H9 (cell line): ENCODE results near the gene MALAT1. TPM values are rescaled to one million over a fixed set of nuclear protein-coding genes. Genes with fewer than 3 reads are reported as not detected.
"Not testable (repeated sequence)": the region's sequence is repeated elsewhere in the genome, so short reads cannot be mapped to it uniquely, and the experiment has no call there.

Source experiments
- DNase-seq: peaks from one replicate; pipeline ENCODE4 v3.0.0-alpha.2; 2017
- H2AFZ ChIP-seq: one replicate; pipeline ENCODE4 v1.6.1; 2013; ENCODE audit warnings: mild to moderate bottlenecking, low read length, control low read depth, moderate library complexity
- H2AK5ac ChIP-seq: 2 replicates; pipeline ENCODE4 v1.6.1; 2013; ENCODE audit warnings: low read length, control low read depth, mixed read lengths; ENCODE audit not compliant: insufficient read length
- H2BK120ac ChIP-seq: one replicate; pipeline ENCODE4 v1.6.1; 2013; ENCODE audit warnings: low read depth, mild to moderate bottlenecking, low read length, control low read depth, inconsistent platforms; ENCODE audit not compliant: poor library complexity, severe bottlenecking
- H2BK12ac ChIP-seq: 2 replicates; pipeline ENCODE4 v1.6.1; 2013; ENCODE audit warnings: low read length, control low read depth, mixed read lengths, low read depth; ENCODE audit not compliant: insufficient read length
- H2BK15ac ChIP-seq: 2 replicates; pipeline ENCODE4 v1.6.1; 2013; ENCODE audit warnings: low read depth, low read length, control low read depth
- H2BK20ac ChIP-seq: one replicate; pipeline ENCODE4 v1.6.1; 2013; ENCODE audit warnings: low read depth, mild to moderate bottlenecking, low read length, control low read depth, inconsistent platforms; ENCODE audit not compliant: poor library complexity, severe bottlenecking
- H2BK5ac ChIP-seq: 2 replicates; pipeline ENCODE4 v1.6.1; 2013; ENCODE audit warnings: low read length, control low read depth, mixed read lengths; ENCODE audit not compliant: insufficient read length
- H3K14ac ChIP-seq: 2 replicates; pipeline ENCODE4 v1.6.1; 2013; ENCODE audit warnings: low read length, control low read depth; ENCODE audit not compliant: insufficient read depth
- H3K18ac ChIP-seq: 2 replicates; pipeline ENCODE4 v1.6.1; 2013; ENCODE audit warnings: low read depth, mild to moderate bottlenecking, mixed read lengths, low read length, control low read depth; ENCODE audit not compliant: insufficient read length
- H3K23ac ChIP-seq: 2 replicates; pipeline ENCODE4 v1.6.1; 2013; ENCODE audit warnings: low read length, control low read depth, mixed read lengths, low read depth; ENCODE audit not compliant: insufficient read length
- H3K23me2 ChIP-seq: 2 replicates; pipeline ENCODE4 v1.6.1; 2013; ENCODE audit warnings: low read depth, mild to moderate bottlenecking, mixed read lengths, low read length, control low read depth; ENCODE audit not compliant: insufficient read length, poor library complexity, severe bottlenecking
- H3K27ac ChIP-seq: 2 replicates; pipeline ENCODE4 v1.5.1; 2013; ENCODE audit warnings: low read length, control low read depth, mixed read lengths, low read depth; ENCODE audit not compliant: insufficient read length
- H3K27me3 ChIP-seq: 2 replicates; pipeline ENCODE4 v1.6.1; 2013; ENCODE audit warnings: low read length, control low read depth, inconsistent platforms; ENCODE audit not compliant: insufficient read depth
- H3K4ac ChIP-seq: 2 replicates; pipeline ENCODE4 v1.6.1; 2013; ENCODE audit warnings: low read depth, mild to moderate bottlenecking, control low read depth, inconsistent platforms, low read length, moderate library complexity
- H3K4me1 ChIP-seq: 2 replicates; pipeline ENCODE4 v1.6.1; 2013; ENCODE audit warnings: low read length, control low read depth, inconsistent platforms; ENCODE audit not compliant: insufficient read depth
- H3K4me2 ChIP-seq: 2 replicates; pipeline ENCODE4 v1.6.1; 2013; ENCODE audit warnings: low read length, control low read depth, mixed read lengths; ENCODE audit not compliant: insufficient read length, insufficient read depth
- H3K56ac ChIP-seq: 2 replicates; pipeline ENCODE4 v1.6.1; 2013; ENCODE audit warnings: low read depth, mild to moderate bottlenecking, mixed read lengths, low read length, control low read depth; ENCODE audit not compliant: insufficient read length
- H3K79me1 ChIP-seq: 2 replicates; pipeline ENCODE4 v1.6.1; 2013; ENCODE audit warnings: low read depth, mild to moderate bottlenecking, moderate library complexity, low read length, control low read depth, inconsistent platforms; ENCODE audit not compliant: insufficient read depth, poor library complexity, severe bottlenecking
- H3K79me2 ChIP-seq: 2 replicates; pipeline ENCODE4 v1.6.1; 2013; ENCODE audit warnings: low read length, control low read depth, inconsistent platforms; ENCODE audit not compliant: insufficient read depth
- H3K9ac ChIP-seq: 2 replicates; pipeline ENCODE4 v1.6.1; 2013; ENCODE audit warnings: low read length, control low read depth, mixed read lengths; ENCODE audit not compliant: insufficient read length; ENCODE audit errors: extremely low read depth
- H3K9me3 ChIP-seq: one replicate; pipeline ENCODE4 v1.6.1; 2013; ENCODE audit warnings: low read depth, low read length, inconsistent platforms; ENCODE audit not compliant: control insufficient read depth
- H3T11ph ChIP-seq: one replicate; pipeline ENCODE4 v1.6.1; 2013; ENCODE audit warnings: mild to moderate bottlenecking, low read length, control low read depth, inconsistent platforms
- H4K20me1 ChIP-seq: one replicate; pipeline ENCODE4 v1.6.1; 2013; ENCODE audit not compliant: control insufficient read depth, insufficient read length, insufficient read depth
- H4K5ac ChIP-seq: 2 replicates; pipeline ENCODE4 v1.6.1; 2013; ENCODE audit warnings: low read depth, mild to moderate bottlenecking, mixed read lengths, low read length, control low read depth; ENCODE audit not compliant: insufficient read length
- H4K8ac ChIP-seq: replicated peaks from 2 replicates; pipeline ENCODE4 v1.6.1; 2013; ENCODE audit warnings: low read length, control low read depth, mixed read lengths, low read depth; ENCODE audit not compliant: insufficient read length
- H4K91ac ChIP-seq: 2 replicates; pipeline ENCODE4 v1.6.1; 2013; ENCODE audit warnings: low read depth, mild to moderate bottlenecking, moderate library complexity, mixed read lengths, low read length, control low read depth; ENCODE audit not compliant: insufficient read length
- H3K27ac Mint-ChIP-seq, 3 experiments: 2 replicates in 2 of 3; 3 replicates in 1 of 3; pipeline ENCODE4 v1.8.0; 2020 to 2021; ENCODE audit warnings: mixed read lengths in 3 of 3, mild to moderate bottlenecking in 1 of 3, moderate library complexity in 1 of 3
- H3K27me3 Mint-ChIP-seq: 2 replicates; pipeline ENCODE4 v1.8.0; 2021; ENCODE audit warnings: low read depth, mild to moderate bottlenecking, moderate library complexity, mixed read lengths
- H3K36me3 Mint-ChIP-seq, 3 experiments: 2 replicates in 2 of 3; 3 replicates in 1 of 3; pipeline ENCODE4 v1.8.0; 2020 to 2021; ENCODE audit warnings: low read depth in 3 of 3, mixed read lengths in 3 of 3; ENCODE audit not compliant: insufficient read depth in 1 of 3
- H3K4me1 Mint-ChIP-seq, 2 experiments: 2 replicates each; pipeline ENCODE4 v1.8.0; 2020; ENCODE audit warnings: mixed read lengths in 2 of 2
- H3K4me3 Mint-ChIP-seq, 2 experiments: 2 replicates in 1 of 2; 3 replicates in 1 of 2; pipeline ENCODE4 v1.8.0; 2020 to 2021; ENCODE audit warnings: mild to moderate bottlenecking in 2 of 2, mixed read lengths in 2 of 2, moderate library complexity in 1 of 2
- H3K9me3 Mint-ChIP-seq, 2 experiments: 2 replicates in 1 of 2; 3 replicates in 1 of 2; pipeline ENCODE4 v1.8.0; 2020; ENCODE audit warnings: mild to moderate bottlenecking in 2 of 2, mixed read lengths in 2 of 2, moderate library complexity in 1 of 2
- WGBS: extraction: QIAGEN DNeasy Blood & Tissue Kit; methylation state at CpG from one replicate; pipeline ENCODE4 v1.1.7; 2013; ENCODE audit warnings: missing lambda C conversion rate, low lambda C conversion rate, mixed read lengths; ENCODE audit not compliant: insufficient read length; ENCODE audit errors: extremely low coverage; 5-methylcytosine and 5-hydroxymethylcytosine counted together
- total RNA-seq: library from RNA; stranded (reverse); gene quantifications from 2 replicates; pipeline ENCODE4 v1.2.1, GENCODE V29; 2021

Gene MALAT1
- total RNA-seq, 1 experiment from 2014 or later = 1,934 TPM

GRCh38 chr11:65523631-65523968 lies 24.8 kb downstream of the MALAT1 start:
- not testable (repeated sequence) for H3T11ph ChIP-seq, H3K4ac ChIP-seq, H2BK120ac ChIP-seq, H4K8ac ChIP-seq, H3K27me3 ChIP-seq, H4K20me1 ChIP-seq, H3K23ac ChIP-seq, H2BK12ac ChIP-seq, H2BK5ac ChIP-seq, H3K56ac ChIP-seq, H3K27ac Mint-ChIP-seq, H3K4me2 ChIP-seq, H3K79me2 ChIP-seq, H3K9me3 Mint-ChIP-seq, H3K23me2 ChIP-seq, H4K91ac ChIP-seq, H3K14ac ChIP-seq, H2AK5ac ChIP-seq, H3K9ac ChIP-seq, H4K5ac ChIP-seq, H3K4me3 Mint-ChIP-seq, H3K9me3 ChIP-seq, H3K27ac ChIP-seq, H3K18ac ChIP-seq, H3K4me1 ChIP-seq, H3K79me1 ChIP-seq, H2BK15ac ChIP-seq, DNase-seq, H2BK20ac ChIP-seq, H2AFZ ChIP-seq
- Mint-ChIP-seq H3K4me1 (peaks cover 24 to 34% of the 10 kb centered on the region in 2 experiments), H3K36me3 (peaks cover 9 to 12% (median 10%) of the 10 kb centered on the region in 3 experiments), H3K27me3 (peaks cover 18% of the 10 kb centered on the region)
- no CpG with 5 or more reads among the region's 7 CpGs for WGBS
